Lower leg skin (tissue), 3 donors: ENCODE data around the gene PSD4.

Source experiments
- CTCF ChIP-seq, 3 donors: fragments of 450-650 bp; IDR thresholded peaks; one replicate each; pipeline ENCODE4 v1.5.1; 2016; ENCODE audit warnings: antibody characterized with exemption in 3 of 3, mild to moderate bottlenecking in 3 of 3, moderate library complexity in 2 of 3
- POLR2A ChIP-seq, 2 donors: fragments of 450-650 bp; IDR thresholded peaks; one replicate each; pipeline ENCODE4 v1.6.1; 2016 to 2017; ENCODE audit warnings: antibody characterized with exemption in 2 of 2, mild to moderate bottlenecking in 1 of 2, moderate library complexity in 1 of 2

- TF ChIP-seq CTCF (IDR thresholded peaks at IDR 0.05) (no peak), POLR2A (IDR thresholded peaks at IDR 0.05) (no peak)
Measured at GRCh38 chr2:113232740-113233139, 59.0 kb downstream of the PSD4 start.
